ENCODE measurements around the gene IL17RD.

DNA sequence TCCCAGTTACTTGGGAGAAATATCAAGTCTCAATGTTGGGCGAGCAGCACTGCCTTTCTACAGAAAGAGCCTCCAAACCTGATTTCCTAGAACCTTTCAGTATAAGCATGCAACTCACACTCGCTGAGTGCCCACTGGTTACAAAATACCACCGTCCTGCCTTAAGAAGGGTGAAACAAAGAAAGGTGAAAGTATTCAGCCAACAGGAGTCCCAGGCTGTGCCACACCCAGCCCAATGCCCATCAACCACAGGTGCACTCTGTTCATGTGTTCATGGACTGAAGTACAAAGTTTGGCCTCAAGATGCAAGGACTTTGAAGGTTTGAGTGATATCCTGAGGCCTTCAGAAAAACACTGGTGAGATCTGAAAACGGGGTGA is 34.0 kb downstream of the IL17RD start:
- TF ChIP-seq RFX5 (IDR thresholded peaks at IDR 0.05; ENCODE audit: low read depth, low read length) (no peak), CEBPB (IDR thresholded peaks at IDR 0.05; ENCODE audit: low read depth, low read length) (no peak), POLR2A (IDR thresholded peaks at IDR 0.05; ENCODE audit: low read depth, low read length) (no peak), SMC3 (IDR thresholded peaks at IDR 0.05; ENCODE audit: low read depth, low read length) (no peak), RCOR1 (IDR thresholded peaks at IDR 0.05; ENCODE audit: insufficient replicate concordance, low read length) (no peak), RAD21 (IDR thresholded peaks at IDR 0.05; ENCODE audit: low read length) (no peak), MXI1 (IDR thresholded peaks at IDR 0.05; ENCODE audit: borderline replicate concordance, low read depth, low read length) (no peak)
- TF ChIP-seq, protein P1, sequence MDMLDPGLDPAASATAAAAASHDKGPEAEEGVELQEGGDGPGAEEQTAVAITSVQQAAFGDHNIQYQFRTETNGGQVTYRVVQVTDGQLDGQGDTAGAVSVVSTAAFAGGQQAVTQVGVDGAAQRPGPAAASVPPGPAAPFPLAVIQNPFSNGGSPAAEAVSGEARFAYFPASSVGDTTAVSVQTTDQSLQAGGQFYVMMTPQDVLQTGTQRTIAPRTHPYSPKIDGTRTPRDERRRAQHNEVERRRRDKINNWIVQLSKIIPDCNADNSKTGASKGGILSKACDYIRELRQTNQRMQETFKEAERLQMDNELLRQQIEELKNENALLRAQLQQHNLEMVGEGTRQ (IDR thresholded peaks at IDR 0.05; ENCODE audit: low read depth, low read length) = no peak
- TF ChIP-seq, protein P2, sequence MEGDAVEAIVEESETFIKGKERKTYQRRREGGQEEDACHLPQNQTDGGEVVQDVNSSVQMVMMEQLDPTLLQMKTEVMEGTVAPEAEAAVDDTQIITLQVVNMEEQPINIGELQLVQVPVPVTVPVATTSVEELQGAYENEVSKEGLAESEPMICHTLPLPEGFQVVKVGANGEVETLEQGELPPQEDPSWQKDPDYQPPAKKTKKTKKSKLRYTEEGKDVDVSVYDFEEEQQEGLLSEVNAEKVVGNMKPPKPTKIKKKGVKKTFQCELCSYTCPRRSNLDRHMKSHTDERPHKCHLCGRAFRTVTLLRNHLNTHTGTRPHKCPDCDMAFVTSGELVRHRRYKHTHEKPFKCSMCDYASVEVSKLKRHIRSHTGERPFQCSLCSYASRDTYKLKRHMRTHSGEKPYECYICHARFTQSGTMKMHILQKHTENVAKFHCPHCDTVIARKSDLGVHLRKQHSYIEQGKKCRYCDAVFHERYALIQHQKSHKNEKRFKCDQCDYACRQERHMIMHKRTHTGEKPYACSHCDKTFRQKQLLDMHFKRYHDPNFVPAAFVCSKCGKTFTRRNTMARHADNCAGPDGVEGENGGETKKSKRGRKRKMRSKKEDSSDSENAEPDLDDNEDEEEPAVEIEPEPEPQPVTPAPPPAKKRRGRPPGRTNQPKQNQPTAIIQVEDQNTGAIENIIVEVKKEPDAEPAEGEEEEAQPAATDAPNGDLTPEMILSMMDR (conservative IDR thresholded peaks at IDR 0.05; ENCODE audit: low read depth, low read length) = no peak
- TF ChIP-seq, protein P3, sequence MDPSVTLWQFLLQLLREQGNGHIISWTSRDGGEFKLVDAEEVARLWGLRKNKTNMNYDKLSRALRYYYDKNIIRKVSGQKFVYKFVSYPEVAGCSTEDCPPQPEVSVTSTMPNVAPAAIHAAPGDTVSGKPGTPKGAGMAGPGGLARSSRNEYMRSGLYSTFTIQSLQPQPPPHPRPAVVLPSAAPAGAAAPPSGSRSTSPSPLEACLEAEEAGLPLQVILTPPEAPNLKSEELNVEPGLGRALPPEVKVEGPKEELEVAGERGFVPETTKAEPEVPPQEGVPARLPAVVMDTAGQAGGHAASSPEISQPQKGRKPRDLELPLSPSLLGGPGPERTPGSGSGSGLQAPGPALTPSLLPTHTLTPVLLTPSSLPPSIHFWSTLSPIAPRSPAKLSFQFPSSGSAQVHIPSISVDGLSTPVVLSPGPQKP (IDR thresholded peaks at IDR 0.05; ENCODE audit: borderline replicate concordance, low read depth, low read length) = no peak
